ENCODE measurements around the gene CSF3.

The CSF3 gene

GRCh38 chr17:40063187-40063771 lies 48.0 kb downstream of the CSF3 start:
- peak; percentile 49 for DNase-seq

GRCh38 chr17:40063901-40064531 lies 48.8 kb downstream of the CSF3 start:
- no peak for DNase-seq

GRCh38 chr17:40064971-40065768 lies 49.9 kb downstream of the CSF3 start:
- DNase-seq = no peak

- no peak for DNase-seq
Measured at GRCh38 chr17:40065769-40066510, 50.7 kb downstream of the CSF3 start.

Data from 8988T (cell line).